Panc1 (cell line): ENCODE results near the gene RNF34.

ENCODE experiments used
- POLR2AphosphoS5 ChIP-seq: IDR thresholded peaks from 2 replicates; pipeline ENCODE4 v1.6.1; 2012; ENCODE audit warnings: mild to moderate bottlenecking, low read depth, low read length, moderate library complexity
- SIN3A ChIP-seq: IDR thresholded peaks from 2 replicates; pipeline ENCODE4 v1.6.1; 2012; ENCODE audit warnings: low read depth, mild to moderate bottlenecking, low read length, moderate library complexity, borderline replicate concordance; ENCODE audit not compliant: insufficient read depth

DNA sequence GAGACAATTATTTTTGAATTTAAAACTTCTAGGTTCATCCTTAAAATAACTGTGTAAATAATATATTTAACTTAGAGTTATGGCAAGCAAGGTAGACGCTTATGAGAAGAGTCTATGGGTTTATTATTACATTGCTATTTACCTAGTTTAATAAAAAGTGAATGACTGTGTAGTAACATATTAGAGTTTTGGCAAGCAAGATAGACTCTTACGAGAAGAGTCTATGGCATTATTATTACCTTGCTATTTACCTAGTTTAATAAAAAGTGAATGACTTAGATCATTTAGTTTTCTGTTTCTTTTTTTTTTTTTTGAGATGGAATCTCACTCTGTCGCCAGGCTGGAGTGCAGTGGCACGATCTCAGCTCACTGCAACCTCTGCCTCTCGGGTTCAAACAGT lies 3.8 kb downstream of the RNF34 start:
- no peak for TF ChIP-seq POLR2AphosphoS5
- no peak for TF ChIP-seq SIN3A
